ENCODE results near the gene GARNL3.

The GARNL3 gene

DNA sequence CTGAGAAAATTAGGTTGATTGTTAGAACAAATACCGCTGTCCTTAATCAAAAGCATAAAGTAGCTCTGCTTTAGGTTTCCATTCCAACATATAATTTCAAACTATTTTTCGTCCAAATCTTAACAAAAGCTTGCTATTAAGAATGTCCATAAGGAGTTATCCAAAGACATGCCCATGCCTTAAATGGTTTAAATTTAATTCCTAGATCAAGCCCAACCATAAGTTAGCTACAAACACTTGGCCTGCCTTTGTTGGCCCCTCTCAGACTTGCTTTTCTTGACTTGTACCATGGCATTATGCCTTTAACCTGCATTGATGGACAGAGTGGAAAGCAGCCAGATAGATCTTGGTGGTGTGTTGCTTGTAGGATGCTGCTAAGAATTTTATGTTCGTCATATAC lies 8.8 kb downstream of the GARNL3 start:
- no peaks in the 10 kb centered on the region for H3K36me3 ChIP-seq (ENCODE audit: insufficient read depth, low read length)
- no peaks in the 10 kb centered on the region for H3K79me2 ChIP-seq (ENCODE audit: insufficient read depth, low read length)
- no peak overlapping the region for H3K4me2 ChIP-seq (ENCODE audit: low read length)
- H3K9me2 ChIP-seq (ENCODE audit: low read depth, low read length): no peaks in the 10 kb centered on the region
- no peaks in the 10 kb centered on the region for H3K4me1 ChIP-seq (ENCODE audit: insufficient read depth, low read length, severe bottlenecking)
- no peaks in the 10 kb centered on the region for H3K9me3 ChIP-seq (ENCODE audit: low read length)
- no peaks in the 10 kb centered on the region for H4K20me1 ChIP-seq (ENCODE audit: insufficient read depth, low read length)
- no peak overlapping the region for H3K4me3 ChIP-seq (ENCODE audit: low read depth, low read length, poor library complexity, severe bottlenecking)
- no peak overlapping the region for H3K9ac ChIP-seq (ENCODE audit: low read length)
- no peak overlapping the region for H3K27ac ChIP-seq (ENCODE audit: low read depth, low read length, poor library complexity, severe bottlenecking)
- H2AFZ ChIP-seq (ENCODE audit: low read length): no peak overlapping the region
- H3K27me3 ChIP-seq (ENCODE audit: insufficient read depth, low read length): no peaks in the 10 kb centered on the region
- 0 out of 2 replicates have a peak, but pooled peaks cover 2% of the 10 kb centered on the region for H3F3A ChIP-seq (ENCODE audit: insufficient read depth, low read length)
- TF ChIP-seq, protein P1, sequence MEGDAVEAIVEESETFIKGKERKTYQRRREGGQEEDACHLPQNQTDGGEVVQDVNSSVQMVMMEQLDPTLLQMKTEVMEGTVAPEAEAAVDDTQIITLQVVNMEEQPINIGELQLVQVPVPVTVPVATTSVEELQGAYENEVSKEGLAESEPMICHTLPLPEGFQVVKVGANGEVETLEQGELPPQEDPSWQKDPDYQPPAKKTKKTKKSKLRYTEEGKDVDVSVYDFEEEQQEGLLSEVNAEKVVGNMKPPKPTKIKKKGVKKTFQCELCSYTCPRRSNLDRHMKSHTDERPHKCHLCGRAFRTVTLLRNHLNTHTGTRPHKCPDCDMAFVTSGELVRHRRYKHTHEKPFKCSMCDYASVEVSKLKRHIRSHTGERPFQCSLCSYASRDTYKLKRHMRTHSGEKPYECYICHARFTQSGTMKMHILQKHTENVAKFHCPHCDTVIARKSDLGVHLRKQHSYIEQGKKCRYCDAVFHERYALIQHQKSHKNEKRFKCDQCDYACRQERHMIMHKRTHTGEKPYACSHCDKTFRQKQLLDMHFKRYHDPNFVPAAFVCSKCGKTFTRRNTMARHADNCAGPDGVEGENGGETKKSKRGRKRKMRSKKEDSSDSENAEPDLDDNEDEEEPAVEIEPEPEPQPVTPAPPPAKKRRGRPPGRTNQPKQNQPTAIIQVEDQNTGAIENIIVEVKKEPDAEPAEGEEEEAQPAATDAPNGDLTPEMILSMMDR (IDR thresholded peaks at IDR 0.05; ENCODE audit: low read length): no peak
- TF ChIP-seq EZH2 (IDR thresholded peaks at IDR 0.05; ENCODE audit: borderline replicate concordance, low read length): no peak

GRCh38 chr9:127277099-127277498 lies 12.5 kb downstream of the GARNL3 start:
- Histone ChIP-seq H3K36me3 (ENCODE audit: insufficient read depth, low read length) (no peaks in the 10 kb centered on the region), H3F3A (ENCODE audit: insufficient read depth, low read length) (0 out of 2 replicates have a peak, but pooled peaks cover 2% of the 10 kb centered on the region), H3K9me2 (ENCODE audit: low read depth, low read length) (no peaks in the 10 kb centered on the region), H4K20me1 (ENCODE audit: insufficient read depth, low read length) (no peaks in the 10 kb centered on the region), H3K79me2 (ENCODE audit: insufficient read depth, low read length) (no peaks in the 10 kb centered on the region), H3K27ac (ENCODE audit: low read depth, low read length, poor library complexity, severe bottlenecking) (no peak overlapping the region), H3K4me2 (ENCODE audit: low read length) (no peak overlapping the region), H3K9me3 (ENCODE audit: low read length) (no peaks in the 10 kb centered on the region), H3K27me3 (ENCODE audit: insufficient read depth, low read length) (no peaks in the 10 kb centered on the region), H3K9ac (ENCODE audit: low read length) (no peak overlapping the region), H3K4me3 (ENCODE audit: low read depth, low read length, poor library complexity, severe bottlenecking) (no peak overlapping the region), H3K4me1 (ENCODE audit: insufficient read depth, low read length, severe bottlenecking) (no peaks in the 10 kb centered on the region), H2AFZ (ENCODE audit: low read length) (no peak overlapping the region)
- TF ChIP-seq EZH2 (IDR thresholded peaks at IDR 0.05; ENCODE audit: borderline replicate concordance, low read length): no peak
- TF ChIP-seq, protein P1 (IDR thresholded peaks at IDR 0.05; ENCODE audit: low read length): no peak

DNA sequence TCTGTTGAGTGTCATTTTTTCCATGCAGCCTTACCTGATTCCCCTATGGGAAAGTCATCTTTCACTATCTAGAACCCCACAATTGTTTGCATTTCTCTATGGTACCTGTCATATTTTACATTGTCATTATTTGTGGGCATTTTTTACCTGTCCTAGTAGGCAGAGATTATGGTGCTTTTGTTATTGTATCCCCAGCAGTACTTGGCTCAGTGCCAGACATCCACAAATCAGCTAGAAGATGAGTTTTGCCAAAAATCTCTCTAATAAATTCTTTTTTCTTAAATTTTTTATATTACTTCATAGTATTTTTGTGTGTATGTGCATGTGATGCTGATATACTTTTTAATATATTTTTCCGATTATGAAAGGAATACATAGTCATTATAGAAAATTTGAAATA lies 13.2 kb downstream of the GARNL3 start:
- Histone ChIP-seq H3K9me2 (ENCODE audit: low read depth, low read length) (no peaks in the 10 kb centered on the region), H3K9ac (ENCODE audit: low read length) (no peak overlapping the region), H4K20me1 (ENCODE audit: insufficient read depth, low read length) (no peaks in the 10 kb centered on the region), H3K4me3 (ENCODE audit: low read depth, low read length, poor library complexity, severe bottlenecking) (no peak overlapping the region), H3F3A (ENCODE audit: insufficient read depth, low read length) (0 out of 2 replicates have a peak, but pooled peaks cover 2% of the 10 kb centered on the region), H3K27me3 (ENCODE audit: insufficient read depth, low read length) (no peaks in the 10 kb centered on the region), H2AFZ (ENCODE audit: low read length) (no peak overlapping the region), H3K27ac (ENCODE audit: low read depth, low read length, poor library complexity, severe bottlenecking) (no peak overlapping the region), H3K4me2 (ENCODE audit: low read length) (no peak overlapping the region), H3K9me3 (ENCODE audit: low read length) (no peaks in the 10 kb centered on the region), H3K4me1 (ENCODE audit: insufficient read depth, low read length, severe bottlenecking) (no peaks in the 10 kb centered on the region), H3K36me3 (ENCODE audit: insufficient read depth, low read length) (no peaks in the 10 kb centered on the region), H3K79me2 (ENCODE audit: insufficient read depth, low read length) (no peaks in the 10 kb centered on the region)
- TF ChIP-seq EZH2 (IDR thresholded peaks at IDR 0.05; ENCODE audit: borderline replicate concordance, low read length): no peak
- TF ChIP-seq, protein P1 (IDR thresholded peaks at IDR 0.05; ENCODE audit: low read length): no peak

Measured in OCI-LY1 (cell line).